Measurements from ENCODE around the gene INPP5D. TPM values are rescaled to one million over a fixed set of nuclear protein-coding genes. Genes with fewer than 3 reads are reported as not detected.

INPP5D gene
- total RNA-seq, 1 donor from 2014 or later: 3.7 TPM

DNA sequence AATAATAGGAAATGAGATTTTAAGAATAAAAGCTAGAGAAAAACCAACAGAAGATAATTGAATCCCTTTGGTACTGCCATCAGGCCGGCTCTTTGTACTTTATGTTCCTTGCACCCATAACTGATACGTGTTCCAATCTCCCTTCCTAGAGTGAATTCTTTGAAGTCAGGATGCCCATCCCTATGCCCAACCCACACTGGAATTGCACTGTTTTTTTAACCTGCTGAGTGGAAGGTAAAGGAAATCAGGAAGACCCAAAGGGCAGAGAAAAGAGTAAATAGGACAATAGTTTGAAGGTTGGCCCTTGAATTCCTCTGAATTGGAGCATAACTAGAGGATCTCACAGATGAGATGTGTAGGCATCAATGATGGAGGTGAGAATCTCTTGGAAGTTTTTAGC lies 187.0 kb downstream of the INPP5D start:
- Histone ChIP-seq H3K4me3 (ENCODE audit: low read depth, low read length) (no peak overlapping the region), H3K27me3 (ENCODE audit: control insufficient read depth, insufficient read depth, low read length) (no peaks in the 10 kb centered on the region), H3K36me3 (ENCODE audit: control insufficient read depth, insufficient read depth, low read length) (no peaks in the 10 kb centered on the region)
- no peak for DNase-seq (ENCODE audit: low read depth)
- no peak for TF ChIP-seq CTCF (IDR thresholded peaks at IDR 0.05; ENCODE audit: insufficient read depth, low read length, poor library complexity, severe bottlenecking)

DNA sequence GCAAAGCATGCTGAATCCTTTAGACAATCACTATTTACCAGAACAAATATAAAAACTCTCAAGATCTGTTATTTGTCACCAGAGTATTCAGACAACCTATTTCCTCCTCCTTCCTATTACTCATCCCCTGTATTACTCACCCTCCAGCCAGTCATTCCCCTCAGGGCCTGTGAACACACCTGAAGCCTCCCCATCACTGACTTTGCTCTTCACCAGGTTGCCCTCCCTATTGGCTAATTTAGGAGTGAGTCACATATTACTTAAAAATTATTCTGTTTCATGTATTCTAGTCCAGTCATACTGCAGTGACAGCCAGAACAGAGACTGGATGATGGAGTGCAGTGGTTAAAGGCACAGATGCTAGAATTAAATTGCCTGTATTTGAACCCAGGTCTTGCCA lies 187.6 kb downstream of the INPP5D start:
- Histone ChIP-seq H3K36me3 (ENCODE audit: control insufficient read depth, insufficient read depth, low read length) (no peaks in the 10 kb centered on the region), H3K27me3 (ENCODE audit: control insufficient read depth, insufficient read depth, low read length) (no peaks in the 10 kb centered on the region), H3K4me3 (ENCODE audit: low read depth, low read length) (no peak overlapping the region)
- peak; percentile 76 for DNase-seq (ENCODE audit: low read depth)
- no peak for TF ChIP-seq CTCF (IDR thresholded peaks at IDR 0.05; ENCODE audit: insufficient read depth, low read length, poor library complexity, severe bottlenecking)

GRCh38 chr2:233248999-233249398 lies 188.9 kb downstream of the INPP5D start:
- H3K4me3 ChIP-seq (ENCODE audit: low read depth, low read length): no peak overlapping the region
- TF ChIP-seq CTCF (IDR thresholded peaks at IDR 0.05; ENCODE audit: insufficient read depth, low read length, poor library complexity, severe bottlenecking): no peak
- H3K27me3 ChIP-seq (ENCODE audit: control insufficient read depth, insufficient read depth, low read length): no peaks in the 10 kb centered on the region
- DNase-seq (ENCODE audit: low read depth): no peak
- H3K36me3 ChIP-seq (ENCODE audit: control insufficient read depth, insufficient read depth, low read length): no peaks in the 10 kb centered on the region

DNA sequence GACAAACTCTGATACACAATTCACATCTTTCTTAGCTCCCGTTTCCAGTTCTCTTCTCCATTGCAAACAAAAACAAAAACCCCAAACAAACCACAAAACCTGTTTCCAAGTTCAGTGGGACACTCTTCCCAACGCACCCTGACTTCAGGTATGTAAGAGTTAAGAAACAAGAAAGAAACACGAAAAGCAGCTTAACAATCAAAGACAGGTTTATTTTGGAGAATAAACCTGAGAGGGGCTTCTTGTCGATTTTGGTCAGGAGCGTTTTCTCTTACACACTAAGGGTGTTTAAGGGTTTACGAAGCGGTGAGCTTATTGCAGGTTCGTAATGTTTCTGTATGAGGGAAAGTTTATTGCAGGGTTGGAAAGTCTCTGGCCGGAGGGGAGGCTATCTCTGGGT lies 190.4 kb downstream of the INPP5D start:
- no peak for DNase-seq (ENCODE audit: low read depth)
- no peak overlapping the region for H3K4me3 ChIP-seq (ENCODE audit: low read depth, low read length)
- H3K27me3 ChIP-seq (ENCODE audit: control insufficient read depth, insufficient read depth, low read length): no peaks in the 10 kb centered on the region
- no peak for TF ChIP-seq CTCF (IDR thresholded peaks at IDR 0.05; ENCODE audit: insufficient read depth, low read length, poor library complexity, severe bottlenecking)
- H3K36me3 ChIP-seq (ENCODE audit: control insufficient read depth, insufficient read depth, low read length): no peaks in the 10 kb centered on the region

GRCh38 chr2:233250985-233251305 lies 190.8 kb downstream of the INPP5D start:
- Histone ChIP-seq H3K4me3 (ENCODE audit: low read depth, low read length) (no peak overlapping the region), H3K36me3 (ENCODE audit: control insufficient read depth, insufficient read depth, low read length) (no peaks in the 10 kb centered on the region), H3K27me3 (ENCODE audit: control insufficient read depth, insufficient read depth, low read length) (no peaks in the 10 kb centered on the region)
- DNase-seq (ENCODE audit: low read depth): no peak
- no peak for TF ChIP-seq CTCF (IDR thresholded peaks at IDR 0.05; ENCODE audit: insufficient read depth, low read length, poor library complexity, severe bottlenecking)

DNA sequence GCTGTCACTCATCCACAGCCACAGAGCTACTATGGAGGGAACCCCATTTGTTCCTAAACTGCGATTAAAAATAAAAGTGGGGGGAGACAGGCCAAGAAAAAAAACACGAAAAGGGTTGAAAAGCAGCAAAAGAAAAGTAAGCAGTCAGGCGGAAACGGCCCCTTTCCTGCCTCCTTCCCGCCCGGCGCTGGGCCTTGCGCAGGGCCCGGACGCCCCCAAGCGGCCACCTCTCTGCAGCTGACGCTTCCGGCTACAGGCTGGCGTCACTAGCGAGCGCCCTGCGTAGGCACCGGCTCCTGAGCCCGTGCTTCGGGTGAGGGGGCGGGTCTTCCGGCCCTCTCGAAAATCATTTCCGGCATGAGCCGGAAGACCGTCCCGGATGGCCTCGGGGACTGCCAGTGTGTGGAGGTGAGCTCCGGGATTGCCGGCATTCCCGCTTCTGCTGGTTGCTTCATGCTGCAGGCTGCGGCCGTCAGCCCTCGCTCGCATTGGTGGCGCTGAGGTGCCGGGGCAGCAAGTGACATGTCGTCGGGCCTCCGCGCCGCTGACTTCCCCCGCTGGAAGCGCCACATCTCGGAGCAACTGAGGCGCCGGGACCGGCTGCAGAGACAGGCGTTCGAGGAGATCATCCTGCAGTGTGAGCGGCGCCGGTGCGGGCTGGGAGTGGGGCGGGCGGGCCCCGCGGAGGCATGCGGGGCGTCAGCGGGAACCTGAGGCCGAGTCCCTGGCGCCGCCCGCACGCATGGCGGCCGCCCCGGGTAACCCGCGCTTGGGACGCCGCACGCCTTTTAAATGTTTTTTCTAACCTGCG lies 191.4 kb downstream of the INPP5D start, which contains the start of gene ATG16L1:
TSS of gene ATG16L1 (plus strand) at position 368 of the 811 bp plus-strand sequence. CDS start at position 523, 155 bp downstream.
- H3K36me3 ChIP-seq (ENCODE audit: control insufficient read depth, insufficient read depth, low read length): no peaks in the 10 kb centered on the region
- H3K4me3 ChIP-seq (ENCODE audit: low read depth, low read length): peak within 1 kb of the TSS; percentile 74
- TF ChIP-seq CTCF (IDR thresholded peaks at IDR 0.05; ENCODE audit: insufficient read depth, low read length, poor library complexity, severe bottlenecking): peak; percentile 94
- no peaks in the 10 kb centered on the region for H3K27me3 ChIP-seq (ENCODE audit: control insufficient read depth, insufficient read depth, low read length)
- DNase-seq (ENCODE audit: low read depth): peak; percentile 78
